Dendritic cell treated with granulocyte-macrophage colony-stimulating factor and Interleukin-4, amounts not matched to agents 40 ng/mL and 50 ng/mL, for 4 days (primary cell): ENCODE data around the gene SIK2.
"Not testable (repeated sequence)": the region's sequence is repeated elsewhere in the genome, so short reads cannot be mapped to it uniquely, and the experiment has no call there.

ENCODE experiments used
- H3K27ac Mint-ChIP-seq: one replicate; pipeline ENCODE4 v1.8.0; 2022; ENCODE audit warnings: mild to moderate bottlenecking, mixed read lengths
- H3K27me3 Mint-ChIP-seq: one replicate; pipeline ENCODE4 v1.8.0; 2022; ENCODE audit warnings: mild to moderate bottlenecking, mixed read lengths
- H3K36me3 Mint-ChIP-seq: one replicate; pipeline ENCODE4 v1.8.0; 2022; ENCODE audit warnings: low read depth, mixed read lengths
- H3K4me1 Mint-ChIP-seq: one replicate; pipeline ENCODE4 v1.8.0; 2022; ENCODE audit warnings: low read depth, mixed read lengths
- H3K4me3 Mint-ChIP-seq: one replicate; pipeline ENCODE4 v1.8.0; 2022; ENCODE audit warnings: mild to moderate bottlenecking, moderate library complexity, mixed read lengths
- H3K9me3 Mint-ChIP-seq: one replicate; pipeline ENCODE4 v1.8.0; 2022; ENCODE audit warnings: mixed read lengths
- intact Hi-C: fragments of 100-400 bp; cut with micrococcal nuclease; formaldehyde crosslinking; loops from one replicate; pipeline ENCODE4 v1.15.0; 2022

SIK2 gene

DNA sequence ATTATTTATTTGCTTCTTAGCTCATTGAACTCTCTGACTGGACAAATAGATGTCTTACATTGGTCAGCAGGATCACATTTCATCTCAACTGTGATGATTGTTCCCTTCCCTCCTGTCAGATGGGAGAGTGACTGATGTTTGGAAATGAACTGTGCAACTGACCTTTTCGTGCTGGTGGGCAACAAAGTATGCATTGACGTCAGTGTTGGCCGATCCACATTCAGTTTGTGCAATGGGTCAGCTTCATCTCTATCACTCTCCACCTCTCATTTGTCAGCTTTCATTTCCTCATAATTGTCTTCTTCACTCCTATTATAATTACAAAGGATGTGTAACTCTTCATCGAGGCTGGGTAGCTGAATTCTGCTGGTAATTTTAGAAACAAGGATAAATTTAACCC is 92.6 kb downstream of the SIK2 start:
- Mint-ChIP-seq H3K27me3 (no peaks in the 10 kb centered on the region), H3K27ac (no peak overlapping the region), H3K4me3 (no peak overlapping the region), H3K4me1 (no peaks in the 10 kb centered on the region), H3K9me3 (no peaks in the 10 kb centered on the region), H3K36me3 (peaks cover 51% of the 10 kb centered on the region)
- intact Hi-C loops: no loop called here

DNA sequence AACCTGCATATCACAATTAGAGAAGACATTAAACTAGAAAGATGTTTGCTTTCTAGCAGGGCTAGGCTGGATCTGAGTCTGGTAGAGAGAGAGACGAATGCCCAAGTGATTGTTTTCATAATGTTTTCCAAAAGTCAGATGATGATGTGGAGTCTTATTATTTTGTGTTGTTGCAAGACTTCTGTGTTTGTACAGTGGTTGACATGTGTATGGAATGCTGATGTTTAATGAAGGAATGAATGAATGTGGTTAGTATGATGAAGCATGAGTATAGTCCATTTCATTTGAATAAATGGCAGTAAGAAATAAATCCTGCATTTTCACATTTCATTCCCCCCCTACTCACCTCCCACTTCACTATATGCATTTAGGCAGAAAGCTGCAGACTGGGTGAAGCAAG is 94.3 kb downstream of the SIK2 start:
- Mint-ChIP-seq H3K27ac (no peak overlapping the region), H3K9me3 (no peaks in the 10 kb centered on the region)

DNA sequence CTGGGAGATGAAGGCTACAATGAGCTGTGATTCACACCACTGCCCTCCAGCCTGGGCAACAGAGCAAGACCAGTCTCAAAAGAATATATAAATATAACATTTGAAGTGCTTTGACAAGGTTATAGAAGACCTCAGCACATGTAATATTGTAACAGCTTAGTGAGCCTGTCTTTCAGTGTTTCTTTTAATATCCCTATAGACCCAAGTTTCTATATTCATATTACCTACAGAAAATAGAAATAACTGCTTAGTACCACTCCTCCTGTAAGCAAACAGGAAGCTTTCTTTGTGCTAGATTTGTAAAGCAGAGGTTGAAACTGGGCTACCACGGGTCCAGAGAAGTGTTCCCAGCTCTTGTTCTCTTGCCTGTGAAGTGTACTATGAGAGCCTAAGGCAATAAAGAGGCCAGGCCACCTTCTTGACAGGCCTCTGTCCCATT is 95.7 kb downstream of the SIK2 start:
- Mint-ChIP-seq H3K36me3 (peaks cover 25% of the 10 kb centered on the region), H3K4me1 (no peaks in the 10 kb centered on the region), H3K4me3 (no peak overlapping the region), H3K27ac (no peak overlapping the region), H3K27me3 (no peaks in the 10 kb centered on the region), H3K9me3 (no peaks in the 10 kb centered on the region)
- intact Hi-C loops: no loop called here

More for the DNA sequence above, 94.3 kb downstream of the SIK2 start:
- Mint-ChIP-seq H3K4me1 (no peaks in the 10 kb centered on the region), H3K27me3 (no peaks in the 10 kb centered on the region), H3K4me3 (no peak overlapping the region), H3K36me3 (peaks cover 35% of the 10 kb centered on the region)
- intact Hi-C loops: no loop called here

DNA sequence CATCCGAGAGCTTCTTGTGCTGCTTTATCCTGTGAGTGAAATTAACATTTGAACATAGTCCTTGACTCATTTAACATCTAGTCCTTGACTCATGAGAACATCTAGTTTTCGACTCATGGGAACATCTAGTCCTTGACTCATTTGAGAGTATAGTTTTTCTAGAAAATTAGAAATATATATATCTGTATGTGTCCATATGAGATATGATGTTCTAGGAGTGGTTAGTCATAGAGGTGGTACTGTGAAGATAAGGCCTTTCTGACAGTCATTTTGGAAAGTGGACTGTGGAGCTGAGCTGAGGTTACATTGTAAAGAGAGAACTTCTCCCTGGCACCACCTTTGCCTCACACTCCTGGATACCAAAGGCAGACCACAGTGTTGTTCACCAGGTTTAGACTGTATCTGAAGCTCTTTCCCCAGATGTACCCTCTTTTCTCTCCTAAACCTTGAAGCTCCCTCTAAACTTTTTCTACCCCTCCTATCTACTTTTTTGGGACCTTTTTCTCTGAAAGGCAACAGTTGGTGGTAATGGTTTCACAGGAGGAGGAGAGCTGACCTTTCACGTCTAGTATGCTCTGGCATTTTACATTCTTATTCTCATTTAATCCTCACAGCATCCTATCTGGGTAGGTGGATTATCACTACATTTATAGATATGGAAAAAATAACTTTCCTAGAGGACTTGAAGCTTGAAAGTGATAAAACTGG is 96.8 kb downstream of the SIK2 start:
- Mint-ChIP-seq H3K4me1 (no peaks in the 10 kb centered on the region), H3K9me3 (no peaks in the 10 kb centered on the region), H3K27me3 (no peaks in the 10 kb centered on the region), H3K36me3 (peaks cover 34% of the 10 kb centered on the region), H3K27ac (no peak overlapping the region), H3K4me3 (no peak overlapping the region)
- intact Hi-C loops: no loop called here

DNA sequence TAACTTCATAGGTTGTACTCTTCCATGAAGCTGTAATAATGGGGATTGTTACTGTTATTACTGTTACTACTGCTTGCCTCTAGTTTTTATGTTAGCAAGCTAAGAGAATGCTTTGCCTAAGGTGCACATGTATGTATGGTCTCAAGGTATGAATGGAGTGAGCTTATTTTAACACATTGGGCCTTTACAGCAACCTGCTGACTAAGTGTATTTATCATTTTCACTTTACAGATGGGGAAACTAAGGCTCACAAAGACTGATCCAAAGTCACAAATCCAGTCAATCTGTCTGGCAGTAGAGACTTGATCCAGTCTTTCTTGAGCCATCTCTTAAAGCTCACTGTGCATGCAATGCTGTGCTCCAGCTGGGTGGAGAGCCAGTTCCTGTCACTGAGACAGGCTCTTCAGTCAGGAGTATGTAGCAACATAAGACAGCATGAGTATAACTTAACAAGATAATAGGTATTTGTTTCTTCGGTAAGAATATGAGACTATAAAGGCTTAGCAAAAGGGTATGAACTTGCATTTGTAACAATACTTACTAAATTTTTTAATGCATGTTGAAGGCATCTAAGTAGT is 97.4 kb downstream of the SIK2 start:
- Mint-ChIP-seq H3K9me3 (no peaks in the 10 kb centered on the region), H3K27ac (no peak overlapping the region), H3K36me3 (peaks cover 40% of the 10 kb centered on the region), H3K4me3 (no peak overlapping the region), H3K27me3 (no peaks in the 10 kb centered on the region), H3K4me1 (no peaks in the 10 kb centered on the region)
- intact Hi-C loops: no loop called here

DNA sequence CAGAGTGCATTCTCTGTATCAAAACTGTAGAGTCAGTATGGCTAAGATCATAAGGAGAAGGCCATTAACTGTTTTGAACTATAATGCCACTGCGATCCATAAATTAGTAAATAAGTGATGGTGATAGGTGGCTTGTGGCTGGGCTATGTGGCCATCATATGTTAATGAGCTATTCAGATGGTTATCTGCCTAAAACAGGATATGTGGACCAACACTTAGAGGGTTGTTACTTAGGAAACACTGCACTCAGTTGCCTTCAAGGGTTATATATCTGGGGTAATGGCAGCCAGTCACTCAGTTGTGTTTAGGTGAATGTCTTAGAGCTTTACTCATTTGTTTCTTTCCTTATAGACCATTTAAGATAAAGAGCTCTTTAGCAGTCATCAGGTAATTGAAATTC is 97.9 kb downstream of the SIK2 start:
- no peak overlapping the region for H3K4me3 Mint-ChIP-seq
- H3K36me3 Mint-ChIP-seq: peaks cover 45% of the 10 kb centered on the region
- intact Hi-C loops: no loop called here
- H3K27ac Mint-ChIP-seq: no peak overlapping the region
- H3K27me3 Mint-ChIP-seq: no peaks in the 10 kb centered on the region
- H3K4me1 Mint-ChIP-seq: no peaks in the 10 kb centered on the region
- no peaks in the 10 kb centered on the region for H3K9me3 Mint-ChIP-seq

DNA sequence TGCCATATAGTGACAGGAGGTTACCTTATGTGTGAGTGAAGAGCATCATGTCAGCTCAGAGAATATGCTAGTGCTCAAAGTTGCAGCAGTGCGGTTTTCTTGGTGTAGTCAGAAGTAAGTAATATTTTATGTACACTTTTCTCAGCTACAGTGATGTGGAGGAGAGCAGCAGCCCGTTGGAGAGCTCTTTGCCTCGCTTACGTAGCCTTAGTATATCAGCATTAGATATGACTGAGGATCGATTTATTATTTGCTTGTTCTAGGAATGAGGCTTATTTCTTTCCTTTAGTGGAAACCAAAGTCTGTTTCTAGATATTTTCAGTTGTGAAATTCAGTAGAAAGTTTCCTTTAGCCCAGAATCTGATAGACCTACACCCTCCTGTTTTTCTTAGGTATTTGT is 100.4 kb downstream of the SIK2 start:
- H3K4me1 Mint-ChIP-seq: no peaks in the 10 kb centered on the region
- H3K4me3 Mint-ChIP-seq: no peak overlapping the region
- intact Hi-C loops: no loop called here
- no peak overlapping the region for H3K27ac Mint-ChIP-seq
- H3K36me3 Mint-ChIP-seq: peaks cover 57% of the 10 kb centered on the region
- no peaks in the 10 kb centered on the region for H3K27me3 Mint-ChIP-seq
- H3K9me3 Mint-ChIP-seq: no peaks in the 10 kb centered on the region

DNA sequence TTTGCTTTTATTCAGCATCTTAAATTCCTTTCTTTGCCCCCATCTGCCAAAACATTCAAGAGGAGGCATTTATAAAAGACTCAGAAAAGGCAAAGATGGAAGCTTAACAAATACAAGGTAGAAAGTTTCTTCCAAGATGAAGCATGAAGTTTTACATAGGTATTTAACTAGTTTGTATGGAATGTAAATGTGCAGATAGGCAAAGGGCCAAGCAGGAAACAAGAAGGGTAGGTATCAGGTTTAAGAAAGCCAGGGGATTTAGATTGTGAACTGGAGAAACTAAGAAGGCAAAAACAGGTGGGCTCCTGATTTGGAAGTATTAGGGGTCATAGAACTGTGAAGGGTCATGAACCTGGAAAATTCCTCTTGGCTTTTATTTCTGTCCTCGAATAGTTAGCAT is 101.3 kb downstream of the SIK2 start:
- H3K27ac Mint-ChIP-seq: no peak overlapping the region
- intact Hi-C loops: no loop called here

DNA sequence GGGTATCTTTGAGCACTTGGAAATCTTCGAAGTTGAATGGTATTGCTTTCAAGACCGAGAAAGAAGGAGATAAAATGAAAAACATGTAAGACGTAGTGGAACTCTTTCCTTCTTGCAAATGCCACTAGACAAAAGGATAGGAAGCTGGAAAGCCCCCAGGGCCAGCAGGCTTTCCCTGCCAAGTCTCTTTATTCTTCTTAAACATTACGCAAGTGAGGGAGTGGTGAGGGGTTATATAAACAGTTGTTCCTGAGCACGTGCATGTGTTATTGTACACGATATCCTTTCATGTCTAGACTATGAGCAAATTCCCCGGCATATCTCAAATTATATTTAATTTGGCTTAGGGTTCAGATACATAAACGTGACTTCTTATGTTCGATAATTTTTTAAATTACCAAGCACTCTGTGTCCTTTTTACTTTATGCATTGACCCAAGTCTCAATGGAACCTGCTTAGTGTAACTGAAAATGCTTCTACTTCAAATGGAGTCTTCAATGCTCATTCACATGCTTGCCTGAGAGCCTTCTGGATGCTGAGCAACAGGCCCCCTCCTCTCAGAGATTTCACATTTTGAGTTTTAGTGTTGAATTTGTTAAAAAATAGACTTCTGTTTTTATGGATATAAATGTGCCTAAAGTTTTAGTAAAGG is 104.9 kb downstream of the SIK2 start:
- Mint-ChIP-seq H3K27me3 (no peaks in the 10 kb centered on the region), H3K9me3 (no peaks in the 10 kb centered on the region), H3K36me3 (peaks cover 91% of the 10 kb centered on the region), H3K27ac (no peak overlapping the region), H3K4me3 (no peak overlapping the region), H3K4me1 (no peaks in the 10 kb centered on the region)
- intact Hi-C loops: no loop called here

More for the DNA sequence above, 101.3 kb downstream of the SIK2 start:
- H3K27me3 Mint-ChIP-seq: no peaks in the 10 kb centered on the region
- no peak overlapping the region for H3K4me3 Mint-ChIP-seq
- peaks cover 60% of the 10 kb centered on the region for H3K36me3 Mint-ChIP-seq
- no peaks in the 10 kb centered on the region for H3K9me3 Mint-ChIP-seq
- no peaks in the 10 kb centered on the region for H3K4me1 Mint-ChIP-seq

DNA sequence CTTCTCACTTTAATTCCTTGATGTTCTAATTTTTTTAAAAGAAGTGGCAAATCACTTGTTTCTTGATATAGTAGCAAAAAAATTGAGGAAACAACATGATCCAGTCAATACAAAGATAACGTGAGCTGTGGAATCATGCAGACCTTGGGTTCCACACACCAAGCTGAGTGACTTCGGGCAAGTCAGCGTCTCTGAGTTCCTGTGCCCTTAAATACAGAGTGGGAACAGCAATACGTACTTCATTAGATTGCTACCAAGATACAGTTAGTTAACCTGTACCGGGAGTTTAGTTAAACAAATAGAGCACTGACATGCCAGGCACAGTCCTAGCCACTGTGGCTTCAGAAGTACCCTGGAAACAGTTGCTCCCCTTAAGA is 105.4 kb downstream of the SIK2 start:
- Mint-ChIP-seq H3K27ac (no peak overlapping the region), H3K4me1 (no peaks in the 10 kb centered on the region), H3K27me3 (no peaks in the 10 kb centered on the region), H3K4me3 (no peak overlapping the region), H3K9me3 (no peaks in the 10 kb centered on the region), H3K36me3 (peaks cover 95% of the 10 kb centered on the region)
- intact Hi-C loops: no loop called here

DNA sequence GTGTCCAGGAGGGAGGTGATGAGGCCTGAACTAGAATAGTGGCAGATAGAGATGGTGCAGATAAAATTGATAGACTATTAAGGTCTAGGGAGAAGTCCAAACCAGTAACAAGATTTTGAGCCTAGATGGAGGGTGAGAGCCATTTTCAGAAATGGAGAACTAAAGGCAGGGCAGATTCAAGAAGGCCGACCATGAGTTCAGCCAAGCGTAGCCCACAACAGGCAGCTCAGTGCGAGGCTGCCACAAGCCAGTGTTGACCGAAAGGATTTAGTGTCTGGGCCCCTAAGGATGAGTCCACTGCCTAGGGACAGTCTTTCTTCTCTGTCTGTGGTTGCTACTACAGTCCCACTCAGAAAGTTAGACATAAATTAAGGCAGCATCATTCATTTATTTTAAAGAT is 112.3 kb downstream of the SIK2 start:
- Mint-ChIP-seq H3K4me1 (peaks cover 20% of the 10 kb centered on the region), H3K9me3 (no peaks in the 10 kb centered on the region), H3K36me3 (peaks cover 94% of the 10 kb centered on the region), H3K27me3 (no peaks in the 10 kb centered on the region), H3K4me3 (no peak overlapping the region), H3K27ac (peak overlapping the region; percentile 15)
- intact Hi-C loops: no loop called here

DNA sequence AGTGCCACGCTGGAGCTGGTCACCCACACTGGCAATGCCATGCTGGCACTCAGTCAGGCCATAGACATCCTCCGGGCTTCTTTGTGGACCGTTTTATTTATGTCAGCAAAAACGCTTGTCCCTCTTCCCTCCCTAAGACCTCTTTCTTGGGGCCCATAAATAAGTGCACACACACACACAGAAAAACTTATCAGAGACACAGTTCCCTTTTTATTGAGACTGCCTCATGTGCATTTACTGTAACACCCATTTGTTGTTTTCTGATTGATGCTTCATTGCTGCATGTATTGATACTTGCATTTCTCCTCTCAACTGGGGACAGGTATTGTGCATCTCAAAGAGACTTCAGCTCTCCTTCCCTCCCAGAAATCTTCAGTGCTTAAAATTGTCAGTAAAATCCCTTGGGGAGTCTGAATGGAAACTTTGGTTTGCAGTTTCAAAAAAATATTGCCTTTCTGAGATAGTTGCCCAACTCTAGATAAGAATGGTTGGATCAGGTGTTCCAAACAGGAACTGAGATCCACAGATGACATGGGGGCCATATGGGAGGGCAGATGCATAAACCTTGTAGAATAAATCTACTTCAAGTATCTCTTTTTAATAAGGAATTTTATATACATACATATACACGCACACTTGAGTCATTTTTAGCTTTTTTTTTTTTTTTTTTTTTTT is 113.0 kb downstream of the SIK2 start:
- Mint-ChIP-seq H3K27ac (no peak overlapping the region), H3K27me3 (no peaks in the 10 kb centered on the region), H3K36me3 (peaks cover 96% of the 10 kb centered on the region)

DNA sequence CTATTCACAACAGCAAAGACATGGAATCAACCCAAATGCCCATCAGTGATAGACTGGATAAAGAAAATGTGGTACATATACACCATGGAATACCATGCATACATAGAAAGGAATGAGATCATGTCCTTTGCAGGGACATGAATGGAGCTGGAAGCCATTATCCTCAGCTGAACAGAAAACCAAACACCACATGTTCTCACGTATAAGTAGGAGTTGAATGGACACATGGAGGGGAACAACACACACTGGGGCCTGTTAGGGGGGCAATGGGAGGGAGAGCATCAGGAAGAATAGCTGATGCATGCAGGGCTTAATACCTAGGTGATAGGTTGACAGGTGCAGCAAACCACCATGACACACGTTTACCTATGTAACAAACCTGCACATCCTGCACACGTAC is 115.4 kb downstream of the SIK2 start:
- H3K27me3 Mint-ChIP-seq, H3K27ac Mint-ChIP-seq, intact Hi-C loops, H3K4me3 Mint-ChIP-seq, H3K9me3 Mint-ChIP-seq: not testable (repeated sequence)
- Mint-ChIP-seq H3K36me3 (peaks cover 98% of the 10 kb centered on the region), H3K4me1 (peaks cover 20% of the 10 kb centered on the region)

More for the DNA sequence above, 113.0 kb downstream of the SIK2 start:
- intact Hi-C loops: no loop called here
- H3K4me1 Mint-ChIP-seq: peaks cover 20% of the 10 kb centered on the region
- no peak overlapping the region for H3K4me3 Mint-ChIP-seq
- no peaks in the 10 kb centered on the region for H3K9me3 Mint-ChIP-seq

DNA sequence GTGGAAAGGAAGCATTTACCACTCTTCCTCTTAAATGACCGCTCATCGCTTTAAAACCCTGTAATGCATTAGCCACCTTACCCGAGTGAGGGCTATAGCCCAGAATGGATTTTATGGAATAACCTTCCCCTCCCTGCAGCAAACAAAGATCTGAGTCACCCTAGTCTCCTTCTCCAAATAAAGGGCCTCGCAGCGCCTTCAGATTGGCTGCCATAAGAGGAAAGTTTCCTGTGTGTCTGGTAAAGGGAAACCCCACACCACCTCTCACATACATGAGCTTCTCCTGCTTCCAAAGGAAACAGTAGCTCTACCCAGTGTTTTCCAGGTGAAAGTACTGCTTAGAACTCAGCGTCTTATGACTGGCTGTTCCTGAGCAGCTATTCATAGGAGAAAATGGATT is 116.2 kb downstream of the SIK2 start:
- Mint-ChIP-seq H3K4me1 (peaks cover 20% of the 10 kb centered on the region), H3K4me3 (no peak overlapping the region), H3K9me3 (no peaks in the 10 kb centered on the region), H3K27ac (no peak overlapping the region), H3K36me3 (peaks cover 98% of the 10 kb centered on the region), H3K27me3 (no peaks in the 10 kb centered on the region)
- intact Hi-C loops: no loop called here
